Measurements from ENCODE around the gene MARF1.
"Not testable (repeated sequence)": the region's sequence is repeated elsewhere in the genome, so short reads cannot be mapped to it uniquely, and the experiment has no call there.

The MARF1 gene

GRCh38 chr16:15620611-15621195, 22.3 kb downstream of the MARF1 start:
- DNase-seq = no peak

DNA sequence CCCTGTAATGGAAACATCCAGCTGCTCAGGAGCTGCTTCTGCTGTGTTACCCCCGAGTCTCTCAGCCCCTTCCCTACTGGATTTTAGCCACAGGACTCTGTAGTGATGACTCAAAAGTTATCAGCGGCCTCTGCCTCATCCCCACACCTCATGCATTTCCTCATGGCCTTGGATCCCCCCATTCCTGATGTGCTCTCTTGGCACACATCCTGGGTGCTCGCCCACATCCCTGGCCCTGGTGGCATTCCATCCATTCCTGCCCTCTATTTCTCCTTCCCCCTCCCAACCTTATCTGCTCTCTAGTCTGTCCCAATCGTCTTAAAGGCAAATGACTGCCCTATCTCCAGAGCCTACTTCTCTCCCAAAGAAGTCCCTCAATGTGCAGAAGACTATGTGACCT, 24.6 kb downstream of the MARF1 start:
- DNase-seq = no peak

DNA sequence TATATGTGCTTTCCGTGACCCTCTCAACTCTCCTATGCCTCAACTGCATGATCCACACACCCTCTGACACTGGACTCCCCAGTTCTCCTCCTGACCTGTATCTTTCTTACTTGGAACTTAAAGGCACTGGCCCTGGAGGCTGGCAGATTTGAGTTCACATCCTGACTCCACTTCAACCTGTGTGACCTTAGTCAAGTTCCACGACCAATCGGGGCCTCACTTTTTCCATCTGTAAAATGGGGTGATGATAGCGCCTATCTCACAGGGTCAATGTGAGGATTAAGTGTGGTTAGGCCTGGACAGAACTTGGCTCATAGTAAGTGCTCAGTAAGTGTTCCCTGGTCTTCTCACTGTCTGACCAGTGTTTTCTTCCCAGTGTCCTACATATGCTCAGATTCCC, 25.1 kb downstream of the MARF1 start:
- no peak for DNase-seq

DNA sequence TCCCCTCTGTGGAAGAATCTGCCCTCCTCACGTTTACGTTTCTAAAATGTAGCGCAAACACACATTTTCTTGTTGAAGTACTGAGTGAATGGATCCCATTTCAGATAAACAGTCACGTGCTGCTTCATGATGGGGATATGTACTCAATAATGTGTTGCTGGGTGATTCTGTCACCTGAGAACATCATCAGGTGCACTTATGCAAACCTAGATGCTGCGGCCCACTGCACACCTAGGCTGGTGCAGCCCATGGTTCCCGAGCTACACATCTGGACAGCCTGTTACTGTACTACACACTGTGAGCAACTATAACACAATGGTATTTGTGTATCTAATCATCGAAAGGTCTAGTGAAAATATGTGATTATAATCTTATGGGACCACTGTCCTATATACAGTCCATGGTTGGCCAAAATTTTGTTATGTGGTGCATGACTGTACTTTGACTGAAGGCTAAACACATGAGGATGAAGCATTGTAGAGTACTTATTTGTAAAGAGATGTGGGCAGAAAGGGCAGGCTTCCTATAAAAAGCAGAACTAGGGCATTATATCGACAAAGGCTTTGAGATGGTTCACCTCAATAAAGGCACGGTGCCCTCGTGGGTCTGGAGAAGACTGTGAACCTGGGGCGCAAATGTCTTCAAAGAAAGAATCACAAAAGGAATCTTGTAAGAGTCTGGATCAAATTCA, 26.3 kb downstream of the MARF1 start:
- DNase-seq = no peak

- no peak for DNase-seq
Measured at GRCh38 chr16:15616012-15616411, 26.9 kb downstream of the MARF1 start.

DNA sequence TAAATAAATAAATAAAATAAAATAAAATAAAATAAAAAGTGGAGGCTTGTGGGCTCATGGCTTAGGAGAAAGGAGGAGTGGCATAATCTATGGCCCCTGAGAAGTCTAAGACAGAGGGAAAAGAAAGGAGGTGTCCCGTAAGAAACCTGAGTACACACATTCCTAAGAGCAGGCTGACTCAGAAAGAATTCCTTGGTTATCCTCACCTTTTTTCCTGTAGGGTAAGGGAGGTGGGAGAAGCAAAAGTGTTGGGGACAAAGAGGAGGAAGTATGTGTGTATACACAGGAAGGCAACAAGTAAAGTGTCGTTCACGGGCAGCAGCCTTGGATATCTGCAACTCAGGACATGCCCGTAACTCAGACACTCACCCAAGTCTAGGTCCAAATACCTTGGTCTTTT, 29.3 kb downstream of the MARF1 start:
- DNase-seq = no peak

- DNase-seq = no peak
Measured at GRCh38 chr16:15611610-15612009, 31.3 kb downstream of the MARF1 start.

GRCh38 chr16:15610369-15610871, 32.5 kb downstream of the MARF1 start:
- no peak for DNase-seq

- no peak for DNase-seq
Measured at GRCh38 chr16:15609286-15609649, 33.7 kb downstream of the MARF1 start.

- DNase-seq = no peak
Measured at GRCh38 chr16:15608398-15609285, 34.3 kb downstream of the MARF1 start.

DNA sequence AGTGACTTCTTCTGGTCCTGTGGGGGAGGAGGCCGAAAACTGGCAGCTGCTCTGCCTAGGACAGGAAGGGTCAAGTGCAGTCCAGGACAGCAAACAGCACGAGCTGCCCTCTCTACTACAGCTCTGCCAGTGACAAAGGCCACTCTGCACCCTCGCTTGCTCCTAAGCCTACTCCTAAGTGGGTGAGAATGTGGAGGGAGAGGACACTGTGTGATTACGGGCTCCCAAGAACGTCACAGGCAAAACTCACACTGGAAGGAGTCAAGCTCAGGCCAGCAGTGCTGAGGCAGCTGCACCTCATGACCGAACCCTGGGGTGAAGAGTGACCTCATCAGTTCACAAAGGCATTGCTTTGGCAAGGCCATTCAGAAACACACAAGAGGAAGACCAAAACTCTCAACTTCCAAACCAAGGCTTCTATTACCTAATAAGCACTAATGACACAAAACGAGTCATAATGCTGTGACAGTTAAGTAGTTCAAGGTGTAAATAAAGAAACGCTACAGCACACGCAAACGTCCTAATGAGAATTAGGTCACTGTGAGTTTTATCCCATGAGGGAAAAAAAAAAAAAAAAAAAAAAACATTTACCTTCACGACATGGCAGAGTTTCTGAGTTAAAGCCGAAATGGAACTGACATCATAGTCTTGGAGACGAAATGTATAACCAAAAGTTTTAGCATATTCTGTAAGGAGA, 35.1 kb downstream of the MARF1 start:
- no peak for DNase-seq

DNA sequence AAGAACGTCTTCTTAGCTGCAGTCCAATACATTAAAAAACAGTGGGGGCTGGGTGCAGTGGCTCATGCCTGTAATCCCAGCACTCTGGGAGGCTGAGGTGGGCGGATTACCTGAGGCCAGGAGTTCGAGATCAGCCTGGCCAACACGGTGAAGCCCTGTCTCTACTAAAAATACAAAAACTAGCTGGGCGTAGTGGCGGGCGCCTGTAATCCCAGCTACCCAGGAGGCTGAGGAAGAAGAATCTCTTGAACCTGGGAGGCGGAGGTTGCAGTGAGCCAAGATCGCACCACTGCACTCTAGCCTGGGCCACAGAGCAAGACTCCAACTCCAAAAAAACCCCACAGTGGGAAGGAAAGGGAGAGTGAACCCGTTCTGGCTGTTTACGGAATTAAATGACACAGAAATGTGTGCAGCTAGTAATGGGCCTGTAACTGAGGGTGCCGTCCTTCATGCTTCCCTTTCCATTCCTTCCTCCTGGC, 35.7 kb downstream of the MARF1 start:
- not testable (repeated sequence) for DNase-seq

DNA sequence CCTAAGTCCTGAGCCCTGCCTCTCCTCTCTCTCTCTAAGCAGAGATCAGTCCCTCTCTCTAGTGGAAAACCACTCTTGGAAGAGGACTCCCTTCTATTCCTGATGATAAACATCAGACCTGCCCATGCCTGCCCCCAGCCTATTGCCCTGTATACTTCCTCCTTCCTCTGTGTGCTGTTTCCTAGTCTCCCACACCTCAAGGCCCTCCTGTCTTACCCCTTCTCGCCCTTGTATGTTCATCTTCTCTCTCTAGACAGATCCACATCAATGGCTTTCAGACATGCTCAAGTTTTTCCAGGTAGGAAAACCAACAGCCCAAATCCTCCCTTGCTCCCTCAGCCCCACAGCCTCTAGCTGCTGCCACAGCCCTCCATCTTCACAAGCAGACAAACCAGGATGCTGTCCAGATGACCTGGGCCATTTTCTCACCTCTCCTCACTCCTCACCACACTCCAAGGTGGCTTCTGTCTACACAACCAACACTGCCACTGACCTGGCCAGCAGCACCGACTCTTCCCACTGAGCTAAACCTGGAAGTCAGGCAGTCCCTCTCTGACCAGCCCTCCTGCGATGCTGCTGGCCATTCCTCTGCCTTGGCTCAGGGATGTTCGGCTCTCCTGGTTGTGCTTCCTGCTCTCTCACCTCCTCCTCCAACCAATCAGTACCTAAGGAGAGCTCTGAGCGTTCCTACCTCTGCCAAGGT, 36.3 kb downstream of the MARF1 start:
- no peak for DNase-seq

- DNase-seq = peak; percentile 9
Measured at GRCh38 chr16:15605839-15606517, 37.0 kb downstream of the MARF1 start.

DNA sequence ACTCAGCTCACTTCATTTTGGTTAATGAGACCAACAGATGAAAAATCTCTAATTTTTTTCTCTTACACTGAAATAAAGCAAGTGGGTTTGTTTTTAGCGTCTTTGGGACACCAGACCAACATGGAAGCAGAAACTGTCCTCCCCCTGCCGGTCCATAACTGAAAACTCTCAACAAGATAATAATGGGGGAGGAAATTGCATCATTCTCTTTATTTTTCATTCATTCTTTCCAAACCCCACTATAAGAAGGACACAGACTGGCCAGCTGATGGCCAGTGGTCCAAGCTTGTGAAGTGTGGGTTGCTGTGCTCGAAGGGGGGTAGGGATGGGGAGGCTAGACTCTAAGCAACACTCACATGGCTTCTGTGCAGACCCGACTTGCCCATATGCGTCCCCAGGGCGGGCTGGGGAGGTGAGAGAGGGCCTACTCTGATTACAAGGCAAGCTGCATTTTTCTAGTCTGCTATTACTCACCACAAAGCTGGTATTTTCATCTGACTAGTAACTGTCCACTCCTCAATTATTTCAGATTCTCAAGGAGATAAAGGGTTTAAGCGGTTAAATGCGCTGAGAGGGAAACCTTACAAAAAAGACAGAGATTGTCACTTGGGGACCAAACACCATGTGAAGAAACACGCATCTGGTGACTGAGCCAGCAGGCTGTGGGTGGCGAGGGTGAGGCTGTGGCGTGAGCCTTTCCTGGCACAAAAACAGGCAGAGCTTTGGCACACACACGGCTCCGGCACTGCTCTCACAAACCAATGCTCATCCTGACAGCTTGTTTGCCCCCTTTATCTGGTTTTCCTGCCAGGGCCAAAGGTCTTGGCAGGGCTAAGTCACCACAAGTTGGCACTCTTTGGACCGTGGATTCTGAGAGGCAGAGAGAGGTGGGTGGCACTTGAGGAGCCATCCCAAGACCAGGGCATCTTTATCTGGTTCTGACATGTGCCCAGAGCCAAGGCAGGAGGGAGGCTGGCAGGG, 38.2 kb downstream of the MARF1 start:
- peak; percentile 91 for DNase-seq

DNA sequence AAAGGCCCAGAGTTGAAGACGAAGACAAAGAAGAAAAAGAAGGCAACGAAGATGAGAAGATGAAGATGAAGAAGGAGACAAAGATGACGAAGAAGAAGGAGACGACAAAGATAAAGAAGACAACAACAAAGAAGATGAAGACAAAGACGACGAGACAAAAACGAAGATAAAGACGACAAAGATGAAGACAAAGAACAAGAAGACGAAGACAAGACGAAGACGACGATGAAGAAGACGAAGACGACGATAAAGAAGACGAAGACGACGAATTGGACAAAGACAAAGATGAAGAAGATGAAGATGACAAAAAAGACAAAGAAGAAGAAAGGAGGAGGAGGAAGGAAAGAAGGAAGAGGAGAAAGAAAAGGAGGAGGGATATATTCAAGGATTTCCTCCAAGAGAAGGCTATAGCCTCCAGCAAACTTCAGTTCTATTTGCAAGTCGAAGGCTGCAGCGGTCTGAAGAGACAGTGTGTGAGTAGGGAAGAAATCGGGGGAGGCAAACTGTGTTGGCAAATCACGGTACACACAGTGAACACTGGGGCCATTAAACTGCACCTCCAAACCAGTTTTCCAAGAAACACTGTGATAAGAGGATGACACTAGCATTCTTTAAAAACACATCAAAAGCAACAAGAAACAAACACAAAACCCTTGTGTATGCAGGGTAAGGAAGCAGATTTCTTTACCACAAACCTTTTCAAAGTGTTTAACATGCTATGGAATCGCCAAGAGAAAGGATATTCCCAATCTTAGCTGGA, 40.5 kb downstream of the MARF1 start:
- no peak for DNase-seq

DNA sequence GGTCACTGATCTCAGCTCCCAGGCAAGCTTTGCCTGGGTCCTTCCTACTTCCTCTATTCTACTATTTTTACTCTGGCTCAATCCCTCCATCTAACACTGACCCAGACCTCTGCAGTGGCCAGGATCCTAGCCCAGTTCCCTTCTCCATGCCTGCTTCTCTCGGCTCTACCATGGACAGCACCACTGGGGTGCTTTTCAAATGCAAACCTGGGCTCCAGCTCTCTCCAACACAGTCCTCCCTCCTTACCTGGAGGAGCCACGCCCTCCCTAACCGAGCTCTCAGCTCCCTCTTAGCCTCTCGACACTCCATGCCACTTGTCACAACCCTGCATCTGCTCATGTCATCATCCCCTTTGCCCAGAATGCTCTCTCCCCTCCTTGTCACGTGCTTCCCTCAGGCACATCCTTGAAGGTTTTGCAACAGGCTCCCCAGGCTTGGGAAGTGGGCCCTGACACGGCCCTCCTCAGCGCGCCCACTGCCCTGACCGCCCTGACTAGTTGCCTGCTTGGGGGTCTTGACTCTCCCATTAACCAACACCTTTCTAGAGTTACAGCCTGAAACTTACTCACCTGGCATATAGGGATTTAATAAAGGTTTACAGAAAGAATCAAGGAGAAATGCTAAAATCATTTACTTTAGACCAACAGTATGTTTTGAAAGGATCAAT, 41.6 kb downstream of the MARF1 start:
- DNase-seq = no peak

- DNase-seq = no peak
Measured at GRCh38 chr16:15599303-15600070, 43.5 kb downstream of the MARF1 start.

Data from hematopoietic multipotent progenitor cell treated with erythropoietin and hydrocortisone succinate and interleukin-3 and kit ligand, for 6 days (in vitro differentiated cells).